Adrenal gland (tissue), 12 donors: ENCODE measurements around the gene WDR72. TPM values are rescaled to one million over a fixed set of nuclear protein-coding genes. Genes with fewer than 3 reads are reported as not detected.

Source experiments
- DNase-seq, 7 donors: peaks; one replicate each; pipeline ENCODE4 v3.0.0-alpha.2; 2019 to 2020
- H3K27ac ChIP-seq, 5 donors: fragments of 200-600 bp; sonication (generic) in 4 of 5; 1 replicate in 3 of 5; 2 replicates in 2 of 5; pipeline versions ENCODE4 v1.5.1 to v1.8.0; 2016 to 2020; ENCODE audit warnings: mild to moderate bottlenecking in 1 of 5
- H3K27me3 ChIP-seq: fragments of 200-600 bp; 2 replicates; pipeline ENCODE4 v1.8.0; 2021
- H3K36me3 ChIP-seq, 2 donors: fragments of 200-600 bp; replicated peaks in 1 of 2; 1 replicate in 1 of 2; 2 replicates in 1 of 2; pipeline versions ENCODE4 v1.5.1 to v1.8.0; 2018 to 2022
- H3K4me1 ChIP-seq, 2 donors: fragments of 200-600 bp; replicated peaks in 1 of 2; 1 replicate in 1 of 2; 2 replicates in 1 of 2; pipeline versions ENCODE4 v1.5.1 to v1.8.0; 2018 to 2021
- H3K4me3 ChIP-seq, 4 donors: fragments of 200-600 bp; sonication (generic) in 3 of 4; one replicate each; pipeline ENCODE4 v1.5.1; 2016 to 2018
- H3K9me3 ChIP-seq, 3 donors: fragments of 200-600 bp; sonication (generic) in 1 of 3; replicated peaks in 1 of 3; 1 replicate in 2 of 3; 2 replicates in 1 of 3; pipeline versions ENCODE4 v1.5.1 to v1.8.0; 2016 to 2021
- CTCF ChIP-seq, 6 experiments: fragments of 450-650 bp in 4 of 6; fragments of 200-600 bp in 2 of 6; sonication (generic) in 1 of 6; IDR thresholded peaks; 1 replicate in 5 of 6; 2 replicates in 1 of 6; pipeline versions ENCODE4 v1.5.1 to v1.8.0; 2016 to 2021; ENCODE audit warnings: antibody characterized with exemption in 6 of 6, mild to moderate bottlenecking in 2 of 6, moderate library complexity in 1 of 6
- POLR2A ChIP-seq, 2 donors: fragments of 450-650 bp; IDR thresholded peaks; one replicate each; pipeline ENCODE4 v1.6.1; 2017; ENCODE audit warnings: antibody characterized with exemption in 2 of 2, mild to moderate bottlenecking in 2 of 2, moderate library complexity in 1 of 2
- WGBS, 4 donors: extraction: QIAGEN DNeasy Blood & Tissue Kit in 2 of 4; methylation state at CpG; one replicate each; pipeline versions ENCODE4 v1.1.5 to v1.1.7; 2013 to 2017; 5-methylcytosine and 5-hydroxymethylcytosine counted together
- intact Hi-C, 2 donors: fragments of 100-400 bp; cut with DNase I; formaldehyde crosslinking; loops; one replicate each; pipeline versions ENCODE4 v1.14.1 to v1.15.0; 2022 to 2023
- polyA plus RNA-seq, 3 donors: library from polyadenylated mRNA; stranded (reverse); fragments of 200-250 nt in 2 of 3; fragments of 350-450 nt in 1 of 3; fragmentation: Illumina TruSeq in 1 of 3; extraction: RNeasy Lipid Tissue Mini Kit (QIAGEN cat#74804) in 1 of 3; gene quantifications; one replicate each; pipeline ENCODE4 v1.2.3, GENCODE V29; 2013 to 2014
- total RNA-seq, 9 donors: library from RNA; depleted of rRNA in 4 of 9; stranded (reverse); fragments of >200 nt in 4 of 9; fragments of 120-200 nt in 1 of 9; fragmentation: NEBNext Ultra II Directional in 1 of 9; extraction: Animal tissue kit (Norgen Biotek cat#: 25700) in 1 of 9; gene quantifications; one replicate each; pipeline versions ENCODE4 v1.1.0 to v1.2.4, GENCODE V29; 2013 to 2023
- donor health status: healthy with polysubstance abuse.
- donor health status: Bipolar disorder and iron deficiency.
- donor health status: DM: yes; HTN: yes; CAD: no.
- donor health status: DM: no; HTN: no; CAD: no.
- donor health status: DM: no; HTN: no; CAD: no.
- donor health status: DM: yes; HTN: yes; CAD: no.

Gene WDR72
- total and polyA plus RNA-seq, 12 donors, result 0.06 to 0.35 (median 0.12) TPM; not detected in 8

GRCh38 chr15:53581513-53581912, 177.9 kb downstream of the WDR72 start:
- H3K27me3 ChIP-seq, result no peaks in the 10 kb centered on the region
- H3K27ac ChIP-seq, result no peak overlapping the region
- intact Hi-C loops, result no loop called here
- H3K36me3 ChIP-seq, result no peaks in the 10 kb centered on the region
- no peaks in the 10 kb centered on the region for H3K4me1 ChIP-seq
- 67 to 86% (median 78%) methylated on average over 1 of the region's 1 CpG for WGBS, 4 donors
- no peak for TF ChIP-seq CTCF (IDR thresholded peaks at IDR 0.05)
- DNase-seq, result no peak
- no peak overlapping the region for H3K4me3 ChIP-seq
- H3K9me3 ChIP-seq, result no peaks in the 10 kb centered on the region

GRCh38 chr15:53580366-53580765, 179.1 kb downstream of the WDR72 start:
- WGBS, 4 donors, result 23 to 32% (median 25%) methylated on average over 3 of the region's 3 CpGs
- intact Hi-C loops, result no loop called here
- Histone ChIP-seq H3K27me3 (no peaks in the 10 kb centered on the region), H3K9me3 (no peaks in the 10 kb centered on the region), H3K36me3 (no peaks in the 10 kb centered on the region), H3K27ac (no peak overlapping the region), H3K4me3 (no peak overlapping the region), H3K4me1 (no peaks in the 10 kb centered on the region)
- DNase-seq, result peak; percentile 54 to 90 (median 77)
- TF ChIP-seq POLR2A (IDR thresholded peaks at IDR 0.05), result no peak
- TF ChIP-seq CTCF (IDR thresholded peaks at IDR 0.05), result no peak

GRCh38 chr15:53576841-53577240, 182.6 kb downstream of the WDR72 start:
- H3K9me3 ChIP-seq, result no peaks in the 10 kb centered on the region
- no peaks in the 10 kb centered on the region for H3K27me3 ChIP-seq
- intact Hi-C loops, result no loop called here
- no peaks in the 10 kb centered on the region for H3K36me3 ChIP-seq
- no peak overlapping the region for H3K27ac ChIP-seq
- H3K4me1 ChIP-seq, result no peaks in the 10 kb centered on the region
- no peak overlapping the region for H3K4me3 ChIP-seq
- no peak for TF ChIP-seq POLR2A (IDR thresholded peaks at IDR 0.05)
- TF ChIP-seq CTCF (IDR thresholded peaks at IDR 0.05), result no peak
- whole genome bisulfite sequencing, 4 donors, result 56 to 71% (median 60%) methylated on average over 1 of the region's 1 CpG
- no peak for DNase-seq

- Histone ChIP-seq H3K27me3 (no peaks in the 10 kb centered on the region), H3K4me1 (no peaks in the 10 kb centered on the region), H3K27ac (no peak overlapping the region), H3K4me3 (no peak overlapping the region), H3K9me3 (no peaks in the 10 kb centered on the region), H3K36me3 (no peaks in the 10 kb centered on the region)
- intact Hi-C loops, result no loop called here
- TF ChIP-seq CTCF (IDR thresholded peaks at IDR 0.05) (no peak), POLR2A (IDR thresholded peaks at IDR 0.05) (no peak)
- no peak for DNase-seq
Measured at GRCh38 chr15:53573091-53573490, 186.4 kb downstream of the WDR72 start.
